ENCODE results near the gene TBCEL.
A peak's percentile ranks its signal among the peaks of the same experiment; 100 is the strongest.
"Not testable (repeated sequence)": the region's sequence is repeated elsewhere in the genome, so short reads cannot be mapped to it uniquely, and the experiment has no call there.

The TBCEL gene, protein sequence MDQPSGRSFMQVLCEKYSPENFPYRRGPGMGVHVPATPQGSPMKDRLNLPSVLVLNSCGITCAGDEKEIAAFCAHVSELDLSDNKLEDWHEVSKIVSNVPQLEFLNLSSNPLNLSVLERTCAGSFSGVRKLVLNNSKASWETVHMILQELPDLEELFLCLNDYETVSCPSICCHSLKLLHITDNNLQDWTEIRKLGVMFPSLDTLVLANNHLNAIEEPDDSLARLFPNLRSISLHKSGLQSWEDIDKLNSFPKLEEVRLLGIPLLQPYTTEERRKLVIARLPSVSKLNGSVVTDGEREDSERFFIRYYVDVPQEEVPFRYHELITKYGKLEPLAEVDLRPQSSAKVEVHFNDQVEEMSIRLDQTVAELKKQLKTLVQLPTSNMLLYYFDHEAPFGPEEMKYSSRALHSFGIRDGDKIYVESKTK

DNA sequence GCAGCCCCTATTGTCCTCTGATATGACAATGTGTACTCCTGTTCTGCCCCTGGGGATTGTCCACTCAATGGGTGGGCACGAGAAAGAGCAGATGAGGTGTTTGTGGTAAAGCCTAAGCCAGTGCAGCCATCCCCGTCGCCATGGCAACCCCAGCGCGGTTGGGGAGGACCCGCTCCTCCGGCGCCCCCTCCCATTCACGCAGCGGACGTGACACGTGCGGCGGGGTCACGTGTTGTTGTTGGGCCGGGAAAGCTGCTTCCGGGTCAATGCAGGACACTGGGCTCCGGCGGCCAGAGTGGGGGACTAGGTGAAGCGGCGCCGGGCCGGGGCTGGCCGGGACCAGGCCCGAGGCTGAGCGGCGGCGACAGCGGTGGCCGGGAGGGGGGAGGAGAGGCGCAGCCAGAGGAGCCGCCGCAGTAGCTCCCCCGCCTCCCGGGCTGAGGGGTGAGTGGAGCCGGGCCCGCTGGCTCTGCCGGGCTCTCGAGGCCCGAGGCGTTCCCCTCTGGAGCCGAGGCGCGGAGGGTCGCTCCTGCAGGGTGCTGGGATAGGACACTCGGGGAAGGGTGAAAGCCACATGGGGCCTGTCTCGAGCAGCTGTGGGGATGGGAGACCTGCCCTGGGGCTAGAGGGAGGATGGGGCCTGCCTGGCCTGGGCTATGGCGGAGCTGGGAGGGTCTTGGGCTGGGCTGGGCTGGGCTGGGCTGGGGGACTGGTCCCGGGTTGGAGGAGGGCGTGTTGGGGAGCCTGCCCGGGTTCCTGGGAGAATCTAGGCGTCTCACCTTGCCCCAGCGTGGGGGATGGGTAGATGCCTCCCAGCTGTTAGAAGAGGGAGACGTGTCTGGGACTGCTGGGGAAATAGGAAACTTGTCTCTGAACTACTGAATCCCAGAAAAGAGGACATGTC lies at the start of gene TBCEL:
Gene TBCEL (plus strand): TSS at position 255 of the 904 bp plus-strand sequence. CDS start 21,589 bp downstream, outside the sequence.
- peak; percentile 88 to 94 for DNase-seq

DNA sequence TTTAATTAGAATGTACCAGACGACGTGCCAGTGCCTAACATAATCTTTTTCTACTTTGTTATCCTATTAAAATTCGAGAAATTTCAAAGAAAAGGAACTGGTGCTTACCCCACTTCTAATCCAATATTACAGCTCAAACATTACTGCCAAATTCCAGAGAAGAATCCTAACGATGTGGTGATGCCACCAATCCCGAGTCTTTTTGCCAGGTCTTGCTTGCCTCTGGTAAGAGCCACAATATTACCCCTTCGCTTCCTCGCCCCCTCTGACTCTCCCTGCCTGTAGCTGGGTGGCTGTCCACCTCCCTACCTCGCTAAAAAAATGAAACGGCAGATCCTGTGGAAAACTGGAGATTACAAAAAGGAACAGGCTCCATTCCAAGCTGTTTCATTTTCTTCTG lies 49.4 kb upstream of the TBCEL start:
- DNase-seq = no peak

DNA sequence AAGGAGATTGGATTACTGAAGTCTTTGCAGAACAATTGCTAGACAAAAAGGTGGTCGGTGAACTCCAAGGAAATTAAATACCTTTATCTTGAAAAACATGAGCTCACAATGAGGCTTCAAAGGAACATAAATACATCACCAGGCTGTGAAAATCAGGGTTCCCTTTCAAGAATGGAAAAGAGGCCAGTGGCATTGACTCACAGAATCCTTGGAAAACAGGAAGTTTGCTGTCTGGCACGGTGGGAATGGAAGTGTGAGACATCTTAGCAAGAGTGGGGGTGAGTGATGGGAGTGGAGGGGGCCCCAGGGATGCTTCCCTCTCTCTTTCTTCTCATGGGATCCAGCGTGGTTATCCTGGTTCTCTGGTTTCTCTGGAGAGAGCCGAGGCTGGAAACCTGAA lies 48.9 kb upstream of the TBCEL start:
- DNase-seq = no peak

DNA sequence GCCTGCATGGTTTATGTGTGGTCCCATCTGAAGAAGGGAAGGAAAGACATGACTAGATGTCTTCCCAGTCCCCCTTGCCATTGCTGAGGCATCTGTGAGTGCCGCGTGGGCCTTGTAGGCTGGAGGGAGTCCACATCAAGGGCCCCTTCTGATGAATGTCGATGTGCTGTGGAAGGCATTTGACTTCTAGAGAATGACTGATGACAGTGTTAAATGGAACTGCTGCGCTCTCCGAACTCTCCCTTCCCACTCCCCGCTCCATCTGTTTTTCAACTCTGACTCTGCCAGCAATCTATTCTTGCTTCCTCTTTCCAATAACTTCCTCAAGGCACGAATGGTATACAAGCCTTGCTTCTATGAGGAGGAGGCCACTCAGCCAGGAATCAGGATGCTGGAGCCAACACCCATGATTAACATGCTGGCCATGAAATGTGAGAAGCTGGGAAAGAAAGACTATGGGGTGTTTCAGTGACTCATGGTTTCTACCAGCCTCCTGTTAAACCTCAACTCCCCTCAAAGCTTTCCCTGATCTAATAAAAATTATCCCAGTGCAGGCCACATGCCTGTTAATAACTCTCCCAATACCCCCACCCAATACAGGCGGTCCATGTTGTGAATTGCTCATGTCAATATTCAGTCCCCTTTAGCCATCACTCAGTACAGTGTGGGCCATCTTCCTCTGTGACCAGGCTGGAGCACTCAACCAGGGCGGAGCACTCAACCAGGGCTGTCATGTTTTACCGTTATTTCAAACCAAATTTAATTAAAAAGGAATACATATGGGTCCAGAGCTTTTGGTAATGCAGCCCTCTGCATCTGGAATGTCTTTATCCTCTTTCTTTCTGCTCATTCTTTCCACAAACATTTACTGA lies 46.4 kb upstream of the TBCEL start:
- DNase-seq = no peak

DNA sequence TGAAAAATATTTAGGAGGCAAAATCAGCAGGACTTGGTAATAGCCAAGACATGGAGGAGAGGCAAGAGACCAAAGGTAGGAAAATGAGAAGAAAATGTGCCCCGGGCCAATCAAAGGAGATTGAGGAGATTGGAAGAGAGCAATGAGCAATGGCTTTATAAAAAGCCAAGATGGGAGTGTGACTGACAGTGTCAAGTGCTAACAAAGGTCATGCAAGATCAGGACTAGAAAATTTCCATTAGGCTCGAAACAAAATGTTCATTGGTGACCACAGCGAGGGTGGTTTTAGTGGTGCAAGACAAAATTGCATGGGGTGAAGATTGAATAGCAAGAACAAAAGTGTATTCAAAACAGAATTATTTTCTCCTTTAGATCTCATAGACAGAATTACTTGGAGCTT lies 45.2 kb upstream of the TBCEL start:
- no peak for DNase-seq

DNA sequence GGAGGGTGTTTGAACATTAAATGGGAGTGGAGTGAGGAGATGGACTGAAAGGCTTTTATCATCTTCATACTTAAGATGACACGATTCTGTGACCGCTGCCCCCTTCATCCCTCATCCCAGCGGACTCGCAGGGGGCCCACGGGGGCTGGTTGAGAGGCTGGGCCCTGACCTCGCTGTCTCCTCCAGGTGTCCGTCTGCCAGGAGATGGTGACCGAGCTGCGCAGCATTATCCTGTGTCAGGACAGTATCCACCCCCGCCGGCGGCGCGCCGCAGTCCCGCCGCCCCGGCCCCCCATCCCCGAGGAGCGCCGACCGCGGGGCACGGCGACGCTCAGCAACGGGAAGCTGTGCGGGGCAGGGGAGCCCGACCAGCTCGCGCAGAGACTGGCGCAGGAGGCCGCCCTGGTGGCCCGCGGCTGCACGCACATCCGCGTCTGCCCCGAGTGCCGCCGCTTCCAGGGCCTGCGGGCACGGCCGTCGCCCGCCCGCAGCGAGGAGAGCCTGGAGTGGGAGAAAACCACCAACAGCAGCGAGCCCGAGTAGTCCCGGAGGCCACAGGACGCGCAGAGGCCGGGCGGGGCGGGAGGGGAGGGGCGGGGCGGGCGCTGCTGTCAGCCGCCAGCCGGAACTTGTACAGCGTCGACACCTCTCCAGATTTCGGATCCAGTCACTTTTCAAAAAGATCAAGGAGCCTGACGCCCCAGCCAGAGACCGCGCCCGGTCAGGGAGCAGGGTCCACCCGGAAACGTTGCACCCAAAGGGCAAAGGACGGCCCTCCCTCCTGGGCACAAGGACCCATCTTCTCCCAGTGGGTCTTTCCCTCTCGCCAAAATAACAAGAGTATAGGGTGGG lies 38.0 kb upstream of the TBCEL start:
- DNase-seq = peak; percentile 63 to 70

DNA sequence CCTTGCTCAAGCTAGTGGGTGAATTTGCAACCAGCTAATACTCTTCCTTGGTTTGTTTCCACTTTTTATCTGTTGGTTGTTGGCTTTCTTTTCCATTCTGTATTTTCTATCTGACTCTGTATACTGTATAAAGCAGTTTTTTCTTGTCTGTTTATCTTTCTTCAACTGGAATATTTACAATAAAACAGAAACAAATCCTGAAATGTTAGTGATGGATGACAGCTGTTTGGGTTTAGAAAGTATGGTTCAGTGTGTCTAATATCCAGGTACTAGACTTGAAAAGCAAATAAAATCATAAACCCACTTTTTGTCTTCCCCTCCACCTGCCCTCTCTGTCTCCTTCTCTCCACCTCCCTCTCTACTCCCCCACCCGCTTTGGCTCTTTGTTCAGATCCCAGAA lies 35.3 kb upstream of the TBCEL start:
- no peak for DNase-seq

DNA sequence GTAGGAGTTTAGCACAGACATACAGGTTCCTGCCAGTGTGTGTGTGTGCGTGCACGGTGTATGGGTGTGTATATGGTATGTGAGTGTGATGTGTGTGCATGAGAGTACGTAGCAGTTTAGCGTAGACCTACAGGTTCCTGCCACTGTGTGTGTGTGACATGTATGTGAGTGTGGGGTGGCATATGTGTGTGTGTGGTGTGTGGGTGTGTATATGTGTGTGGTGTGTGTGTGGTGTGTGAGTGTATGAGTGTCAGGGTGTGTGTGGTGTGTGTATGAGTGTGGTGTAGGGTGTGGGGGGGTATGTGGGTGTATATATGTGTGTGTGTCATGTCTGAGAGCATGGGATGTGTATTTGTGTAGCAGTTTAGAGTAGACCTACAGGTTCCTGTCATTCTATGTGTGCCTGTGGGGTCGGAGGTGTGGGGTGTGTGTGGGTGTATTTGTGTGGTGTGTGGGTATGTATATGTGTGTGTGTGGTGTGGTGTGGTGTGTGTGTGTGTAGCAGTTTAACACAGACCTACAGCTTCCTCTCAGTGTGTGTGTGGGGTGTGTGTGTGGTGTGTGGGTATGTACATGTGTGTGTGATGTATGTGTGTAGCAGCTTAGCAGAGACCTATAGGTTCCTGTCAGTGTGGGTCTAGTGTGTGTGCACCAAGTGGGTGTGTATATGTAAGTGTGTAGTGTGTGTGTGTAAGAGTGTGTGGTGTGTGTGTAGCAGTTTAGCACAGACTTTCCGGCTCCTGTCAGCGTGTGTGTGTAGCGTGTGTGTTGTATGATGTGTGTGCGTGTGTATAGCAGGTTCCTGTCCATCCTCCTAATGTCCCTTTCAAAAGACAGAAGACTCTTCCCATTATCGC lies 31.8 kb upstream of the TBCEL start:
- DNase-seq = no peak

DNA sequence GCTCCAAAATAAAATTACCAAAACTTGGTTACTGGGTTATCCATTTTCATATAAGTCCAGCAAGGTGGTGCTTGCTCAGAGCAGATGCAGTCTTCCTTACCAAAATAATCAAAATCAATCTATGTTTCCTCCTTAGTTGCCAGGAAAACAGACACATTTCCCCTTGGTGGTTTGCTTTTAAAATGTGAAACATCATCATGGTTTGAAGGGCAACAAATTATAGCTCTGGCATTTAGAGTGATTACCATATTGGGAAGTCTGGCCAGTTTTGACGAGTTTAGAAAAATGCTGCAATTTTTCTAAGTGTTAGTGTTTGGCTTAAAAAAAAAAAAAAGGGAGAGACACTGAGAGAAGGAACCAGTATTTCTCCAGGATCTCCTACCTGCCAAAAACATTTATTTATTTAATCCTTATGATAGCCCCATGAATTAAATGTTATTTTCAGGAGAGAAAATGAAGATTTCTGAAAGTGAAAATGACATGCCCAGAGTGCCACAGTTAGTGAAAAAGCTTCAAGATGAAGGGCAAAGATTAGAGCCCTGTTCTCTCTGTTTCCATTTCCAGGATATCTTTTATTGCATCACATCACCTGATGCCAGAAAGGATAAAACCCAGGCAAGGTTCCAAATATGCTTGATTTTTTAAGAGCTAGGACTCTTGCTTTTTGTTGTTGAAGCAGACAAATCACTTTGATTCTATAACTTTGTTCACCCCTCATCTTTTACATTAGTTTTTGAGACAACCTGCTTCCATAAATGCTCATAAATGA lies 29.6 kb upstream of the TBCEL start:
- no peak for DNase-seq

DNA sequence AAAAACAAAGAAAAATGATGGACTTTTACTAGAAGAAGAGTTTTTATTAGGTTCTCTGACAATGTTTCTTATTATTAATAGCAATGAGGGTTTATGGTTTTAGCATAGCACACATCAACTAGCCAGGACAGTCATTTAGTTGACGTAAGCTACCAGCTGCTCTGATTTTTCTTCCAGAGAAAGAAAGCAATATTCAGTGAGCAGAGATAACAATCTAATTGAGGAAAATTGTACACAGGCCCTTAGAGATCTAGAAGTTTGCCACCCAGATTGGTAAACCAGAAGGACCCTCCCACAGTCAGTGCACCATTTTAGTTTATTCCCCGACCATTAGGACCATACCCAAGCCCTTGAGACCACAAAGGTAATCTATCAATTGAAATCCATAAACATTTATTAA lies 28.7 kb upstream of the TBCEL start:
- no peak for DNase-seq

DNA sequence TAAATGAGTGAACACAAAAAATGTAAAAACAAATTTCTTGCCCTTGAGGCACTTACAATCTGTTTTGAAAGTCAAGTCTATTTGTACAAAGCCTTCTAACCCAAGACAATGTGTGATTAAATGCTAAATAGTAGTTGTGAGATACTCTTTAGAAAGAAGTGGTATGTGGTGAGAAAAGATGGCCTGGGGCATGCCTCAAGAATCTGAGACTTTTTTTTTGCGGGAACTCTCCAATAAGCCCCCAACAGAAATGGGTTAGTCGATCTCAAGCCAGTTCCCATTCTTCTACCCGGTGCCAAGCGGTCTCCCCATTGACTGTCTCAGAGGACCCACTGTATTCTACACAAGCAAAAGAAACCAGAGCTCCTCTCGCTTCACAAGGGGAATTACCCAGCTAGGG lies 26.9 kb upstream of the TBCEL start:
- no peak for DNase-seq

DNA sequence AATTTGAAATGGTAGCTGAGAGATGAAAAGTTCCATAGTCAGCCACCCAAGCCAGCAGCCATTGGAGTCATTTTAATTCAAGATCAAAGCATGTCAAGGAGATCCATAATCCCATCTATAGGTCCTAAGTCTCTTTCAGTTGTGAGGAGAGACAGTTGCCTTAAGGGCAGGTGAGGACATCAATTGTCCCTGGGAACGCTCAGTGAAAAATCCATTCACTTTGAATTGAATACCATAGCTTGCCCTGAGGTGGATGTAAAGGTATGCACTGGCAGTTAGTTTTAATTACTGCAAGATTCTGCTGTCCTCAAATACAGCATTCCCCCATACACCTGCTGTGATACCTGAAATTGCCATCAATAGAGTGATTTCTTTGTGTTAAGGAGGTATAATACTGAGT lies 25.3 kb upstream of the TBCEL start:
- DNase-seq = no peak

DNA sequence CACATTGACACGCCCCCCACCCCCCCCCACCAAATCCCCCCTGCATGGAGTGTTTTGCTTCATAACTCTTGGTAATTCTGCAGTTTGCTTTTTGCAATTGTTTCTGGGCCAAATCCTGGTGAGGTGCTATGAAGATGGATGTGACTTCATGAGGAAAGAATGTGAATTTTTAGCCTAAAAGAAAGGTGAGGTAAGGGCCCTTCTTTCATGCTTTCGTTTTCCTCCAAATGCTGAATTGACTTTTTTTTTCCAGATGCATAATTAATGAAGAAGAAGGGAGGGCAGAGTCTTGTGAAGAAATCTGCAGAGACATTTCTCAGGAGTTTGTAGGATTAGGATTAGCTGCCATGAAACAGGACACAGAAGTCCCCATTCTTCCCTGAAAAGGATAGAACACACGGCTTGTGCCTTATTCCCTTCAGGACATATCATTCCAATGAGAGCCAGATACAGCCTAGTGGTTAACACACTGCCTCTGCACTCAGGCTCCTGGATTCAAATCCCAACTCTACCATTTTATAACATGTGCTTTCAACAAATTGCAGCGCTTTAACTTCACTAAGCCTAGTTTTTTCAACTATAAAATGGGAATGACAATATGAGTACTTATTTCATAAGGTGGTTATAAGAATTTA lies 19.6 kb upstream of the TBCEL start:
- no peak for DNase-seq

DNA sequence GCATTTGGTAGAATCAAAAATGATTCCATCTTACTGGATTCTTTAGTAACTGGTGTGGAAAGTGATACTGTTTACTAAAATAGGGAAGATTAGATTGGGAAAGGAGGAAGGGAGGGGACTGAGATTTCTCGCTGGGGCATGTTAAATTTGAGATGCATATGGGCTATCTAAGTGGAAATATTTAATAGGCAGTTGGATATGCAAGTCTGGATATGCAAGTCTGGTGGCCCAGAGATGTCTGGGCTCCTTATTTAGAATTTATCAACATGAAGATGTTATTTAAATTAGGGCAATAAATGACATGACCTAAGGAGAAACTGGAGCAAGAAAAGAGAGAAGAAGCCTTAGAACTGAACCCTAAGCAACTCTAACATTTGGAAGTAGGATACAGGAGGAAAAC lies 17.0 kb upstream of the TBCEL start:
- DNase-seq = no peak

DNA sequence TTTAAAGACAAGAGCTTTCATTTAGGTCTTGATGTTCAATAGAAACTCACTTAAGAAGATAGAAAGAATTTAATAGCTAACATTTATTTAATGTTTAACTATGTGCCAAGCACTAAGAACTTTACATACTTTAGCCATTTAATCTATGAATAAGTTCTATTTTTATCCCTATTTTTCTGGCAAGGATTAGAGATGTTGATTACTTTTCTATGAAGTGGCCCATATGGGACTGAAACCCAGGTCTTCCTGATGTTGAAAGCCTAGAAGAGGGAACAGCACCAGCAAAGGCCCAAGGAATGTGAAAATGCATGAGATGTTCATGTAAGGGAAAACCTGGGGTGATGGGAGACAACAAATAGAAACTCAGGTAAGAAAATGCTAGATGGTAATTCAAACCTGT lies 15.4 kb upstream of the TBCEL start:
- DNase-seq = no peak

DNA sequence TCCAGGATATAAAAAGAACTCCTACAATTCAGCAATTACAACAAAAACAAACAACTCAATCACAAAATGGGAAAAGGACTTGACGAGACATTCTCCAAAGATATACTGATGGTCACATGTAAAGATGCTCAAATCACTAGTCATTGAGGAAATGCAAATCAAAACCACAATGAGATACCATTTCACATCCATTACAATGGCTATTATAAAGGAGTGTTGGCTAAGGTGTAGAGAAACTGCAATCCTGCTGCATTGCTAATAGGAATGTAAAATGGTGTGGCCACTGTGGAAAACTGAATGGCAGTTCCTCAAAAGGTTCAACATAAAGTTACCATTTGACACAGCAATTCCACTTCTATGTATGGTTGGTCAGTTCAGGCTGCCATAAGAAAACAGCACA lies 11.8 kb upstream of the TBCEL start:
- no peak for DNase-seq

DNA sequence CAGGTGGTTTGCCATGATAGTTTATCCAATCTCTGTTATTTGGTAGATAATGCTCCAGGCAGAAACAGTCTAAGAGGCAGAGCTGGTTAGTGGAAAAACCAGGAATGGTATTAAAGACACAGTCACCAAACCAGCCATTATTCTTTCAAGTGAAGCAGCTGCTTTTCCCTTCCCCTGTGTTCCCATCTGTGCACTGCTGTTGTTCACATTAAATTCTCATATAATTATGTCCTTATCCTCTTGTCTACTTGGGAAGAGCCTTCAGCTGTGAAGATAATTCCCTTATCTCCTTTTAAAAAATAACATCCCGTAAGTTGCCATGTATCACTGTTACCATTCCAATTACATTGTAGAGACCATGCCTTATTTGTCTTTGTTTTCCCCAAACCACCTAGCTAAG lies 5.2 kb upstream of the TBCEL start:
- DNase-seq = no peak

DNA sequence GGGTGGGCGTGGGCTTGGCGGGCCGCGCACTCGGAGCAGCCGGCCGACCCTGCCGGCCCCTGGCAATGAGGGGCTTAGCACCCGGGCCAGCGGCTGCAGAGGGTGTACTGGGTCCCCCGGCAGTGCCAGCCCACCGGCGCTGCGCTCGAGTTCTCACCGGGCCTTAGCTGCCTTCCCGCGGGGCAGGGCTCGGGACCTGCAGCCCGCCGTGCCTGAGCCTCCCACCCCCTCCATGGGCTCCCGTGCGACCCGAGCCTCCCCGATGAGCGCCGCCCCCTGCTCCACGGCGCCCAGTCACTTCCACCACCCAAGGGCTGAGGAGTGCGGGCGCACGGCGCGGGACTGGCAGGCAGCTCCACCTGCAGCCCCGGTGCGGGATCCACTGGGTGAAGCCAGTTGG lies 2.2 kb upstream of the TBCEL start:
- not testable (repeated sequence) for DNase-seq

DNA sequence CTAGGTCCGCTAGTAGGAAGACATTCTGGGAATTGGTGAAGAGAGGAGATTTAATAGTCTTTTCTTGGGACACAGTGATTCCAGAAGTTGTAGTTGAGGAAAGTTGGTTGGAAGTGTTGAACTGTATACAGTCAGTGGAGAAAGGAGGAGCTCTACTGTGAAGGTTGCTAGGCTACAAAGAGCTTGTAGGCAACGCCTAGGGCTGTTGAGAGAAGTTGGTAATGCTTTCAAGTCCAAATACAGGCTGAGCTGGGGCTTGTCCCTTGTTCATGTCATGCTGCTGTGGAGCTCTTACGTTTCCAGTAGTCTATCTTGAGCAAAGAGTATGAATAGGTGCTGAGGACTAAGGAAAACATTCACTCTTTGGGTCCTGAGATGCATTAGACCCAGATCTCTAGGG lies 1.1 kb downstream of the TBCEL start:
- DNase-seq = no peak

DNA sequence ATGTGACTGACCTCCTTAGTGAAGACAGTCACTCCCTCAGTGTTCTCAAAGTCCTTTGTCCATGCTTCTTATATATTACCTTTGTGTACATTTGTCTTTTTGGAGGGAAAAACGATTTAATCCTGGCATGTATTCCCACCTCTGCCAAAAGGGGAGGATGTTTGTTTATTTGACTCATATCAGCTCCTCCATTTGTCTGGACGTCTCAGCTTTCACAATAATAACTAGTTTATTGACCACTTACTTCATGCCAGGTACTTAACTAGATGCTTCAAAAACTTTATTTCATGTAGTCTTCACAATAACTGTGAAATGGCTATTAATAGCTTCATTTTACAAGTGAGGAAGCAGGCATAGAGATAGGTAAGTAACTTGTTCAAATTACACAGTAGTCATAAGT lies 5.3 kb downstream of the TBCEL start:
- DNase-seq = peak in 1 of 2 experiments; percentile 14

All from NCI-H2081 (cell line).